Inflammatory macrophage treated with lipopolysaccharide for 4 hours (primary cell): Measurements from ENCODE around the gene DIP2B.
"Not testable (repeated sequence)": the region's sequence is repeated elsewhere in the genome, so short reads cannot be mapped to it uniquely, and the experiment has no call there.

Experiments
- DNase-seq: peaks from one replicate; pipeline ENCODE4 v3.0.0-alpha.2; 2020

The DIP2B gene

DNA sequence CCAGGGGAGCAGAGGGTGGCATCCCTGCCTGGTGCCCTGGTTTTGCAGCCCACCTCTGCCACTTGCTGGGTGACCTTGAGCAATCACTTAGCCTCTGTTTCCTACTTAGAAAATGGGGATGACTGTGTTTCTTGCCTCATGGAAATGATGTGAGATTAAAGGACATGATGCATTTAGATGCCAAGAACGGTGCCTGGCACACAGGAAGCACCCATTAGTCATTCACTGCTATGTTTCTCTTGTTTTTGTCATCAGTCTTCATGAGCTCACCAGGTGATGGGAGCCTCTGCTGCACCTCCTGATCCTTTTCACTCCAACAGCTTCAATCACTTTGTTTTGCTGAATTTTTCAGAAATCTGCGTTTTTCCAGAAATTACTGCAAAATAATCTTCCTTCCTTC, 235.5 kb downstream of the DIP2B start:
- DNase-seq, result no peak

GRCh38 chr12:50742776-50743175, 238.0 kb downstream of the DIP2B start:
- no peak for DNase-seq

DNA sequence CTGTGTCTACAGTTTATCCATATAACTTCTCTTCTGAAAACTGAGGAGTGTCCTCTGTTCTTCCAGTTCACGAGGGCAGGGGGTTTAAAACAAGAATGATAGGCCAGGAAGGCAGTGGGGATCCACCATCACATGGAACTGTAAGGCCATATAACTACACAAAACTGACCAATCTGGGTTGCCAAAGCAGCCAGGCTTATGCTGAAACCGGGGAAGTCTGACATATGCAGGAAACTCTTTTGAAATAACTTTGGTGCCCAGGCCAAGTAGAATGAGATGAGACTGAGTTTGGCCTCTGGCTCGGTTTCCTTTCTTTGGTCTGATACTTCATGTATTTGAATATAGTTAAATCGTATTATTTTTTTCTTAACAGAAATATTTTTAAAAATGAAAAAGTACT, 241.1 kb downstream of the DIP2B start:
- DNase-seq, result peak; percentile 84

- peak; percentile 23 for DNase-seq
Observed at GRCh38 chr12:50746431-50746830, 241.6 kb downstream of the DIP2B start.

DNA sequence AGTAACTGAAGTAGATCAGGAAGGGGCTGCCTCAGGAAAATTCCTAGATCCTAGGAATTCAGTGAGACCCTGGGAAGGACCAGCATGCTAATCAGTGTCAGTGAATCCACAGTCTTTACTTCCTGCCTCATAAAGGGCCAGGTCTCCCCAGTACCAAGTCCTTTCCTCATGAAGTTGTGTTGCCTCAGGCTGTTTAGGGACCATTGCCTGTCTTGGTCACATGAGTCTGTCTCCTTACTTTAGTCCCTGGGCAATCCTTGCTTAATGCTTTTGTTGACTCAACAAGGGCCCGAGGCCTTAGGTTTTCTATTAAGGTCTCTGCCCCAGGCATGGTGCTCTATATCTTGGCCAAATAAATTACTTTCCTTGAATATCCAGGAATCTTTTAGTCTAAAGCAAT, 243.0 kb downstream of the DIP2B start:
- DNase-seq, result no peak

DNA sequence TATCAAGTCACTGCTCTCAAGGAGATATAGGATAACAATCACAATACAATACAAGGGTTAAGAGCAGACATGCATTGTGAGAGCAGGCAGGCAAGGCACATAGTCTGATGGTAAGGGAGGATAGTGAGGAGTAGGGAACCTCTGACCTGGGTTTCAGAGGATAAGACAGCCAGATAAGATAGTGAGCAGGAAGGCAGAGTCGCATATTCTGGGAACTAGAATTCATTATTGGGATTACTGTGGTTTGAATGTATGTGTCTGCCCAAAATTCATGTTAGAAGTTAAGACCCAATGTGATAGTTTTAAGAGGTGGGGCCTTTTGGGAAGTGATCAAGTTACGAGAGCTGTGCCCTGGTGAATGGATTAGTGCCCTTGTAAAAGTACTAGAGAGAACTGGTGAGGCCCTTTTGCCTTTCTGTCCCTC, 244.7 kb downstream of the DIP2B start:
- DNase-seq, result no peak

DNA sequence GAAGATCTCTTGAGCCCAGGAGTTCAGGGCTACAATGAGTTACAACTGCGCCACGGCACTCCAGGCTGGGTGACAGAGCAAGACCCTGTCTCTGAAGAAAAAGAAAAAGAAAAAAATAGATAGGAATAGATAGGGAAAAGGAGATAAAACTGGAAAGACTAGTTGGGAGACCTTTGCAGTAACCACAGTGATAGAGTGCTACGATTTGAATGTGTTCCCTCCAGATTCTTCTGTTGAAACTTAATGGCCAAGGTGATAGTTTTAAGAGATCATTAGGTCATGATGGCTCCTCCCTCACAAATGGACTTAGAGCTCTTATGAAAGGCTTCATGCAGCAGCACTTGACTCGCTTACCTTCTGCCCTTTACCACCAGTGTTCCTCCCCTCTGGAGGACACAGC, 245.6 kb downstream of the DIP2B start:
- no peak for DNase-seq

DNA sequence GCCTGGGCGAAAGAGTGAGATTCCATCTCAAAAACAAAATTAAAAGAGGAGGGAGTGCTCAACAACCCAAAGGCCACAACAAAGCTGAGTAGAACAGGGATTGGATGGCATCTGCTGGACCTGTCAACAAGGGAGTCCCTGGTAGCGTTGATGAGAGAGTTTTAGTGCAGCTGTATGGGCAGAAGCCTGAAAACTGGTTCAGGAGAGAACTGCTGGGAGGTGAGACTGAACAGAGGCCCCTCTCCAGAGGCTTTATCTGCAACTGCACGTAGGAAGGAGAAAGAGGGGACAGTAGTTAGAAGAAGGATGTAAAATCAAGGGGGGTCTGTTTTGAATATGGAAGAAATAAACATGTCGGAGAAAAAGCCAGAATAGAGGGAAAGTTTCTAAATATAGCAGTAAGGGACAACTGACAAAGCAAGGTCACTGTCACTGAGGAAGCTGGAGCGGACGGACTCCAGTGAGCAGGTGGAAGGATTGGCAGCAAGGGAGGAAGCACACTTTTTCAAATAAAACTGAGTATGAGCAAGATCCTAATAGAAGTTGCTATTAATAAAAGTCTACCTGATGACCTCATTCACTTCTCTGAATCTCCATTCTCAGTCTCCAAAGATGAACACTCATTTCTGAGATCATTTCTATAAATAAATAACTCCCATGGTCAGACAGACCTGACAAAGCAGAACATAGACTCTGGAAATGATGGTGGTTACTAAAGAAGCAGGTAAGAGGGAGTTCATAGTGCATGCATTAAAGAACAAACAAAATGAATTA, 247.3 kb downstream of the DIP2B start:
- DNase-seq, result peak; percentile 47

DNA sequence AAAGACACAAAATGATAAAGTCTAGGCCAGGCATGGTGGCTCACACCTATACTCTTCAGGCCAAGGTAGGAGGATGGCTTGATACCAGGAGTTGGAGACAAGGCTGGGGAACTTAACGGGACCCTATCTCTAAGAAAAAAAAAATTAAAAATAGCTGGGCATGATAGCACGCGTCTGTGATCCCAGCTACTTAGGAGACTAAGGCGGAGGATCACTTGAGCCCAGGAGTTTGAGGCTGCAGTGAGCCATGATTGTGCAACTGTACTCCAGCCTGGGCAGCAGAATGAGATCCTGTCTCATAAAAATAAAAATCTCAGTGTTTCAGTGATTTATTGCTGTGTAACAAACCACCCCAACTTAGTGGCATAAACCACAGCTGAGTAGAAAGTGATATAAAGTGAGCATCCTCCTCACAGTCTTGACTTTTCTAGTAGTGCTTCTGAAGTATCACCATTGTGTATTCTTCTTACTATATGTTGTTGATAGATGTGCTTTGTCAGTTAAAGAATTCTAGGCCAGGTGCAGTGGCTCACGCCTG, 248.5 kb downstream of the DIP2B start:
- DNase-seq, result no peak

DNA sequence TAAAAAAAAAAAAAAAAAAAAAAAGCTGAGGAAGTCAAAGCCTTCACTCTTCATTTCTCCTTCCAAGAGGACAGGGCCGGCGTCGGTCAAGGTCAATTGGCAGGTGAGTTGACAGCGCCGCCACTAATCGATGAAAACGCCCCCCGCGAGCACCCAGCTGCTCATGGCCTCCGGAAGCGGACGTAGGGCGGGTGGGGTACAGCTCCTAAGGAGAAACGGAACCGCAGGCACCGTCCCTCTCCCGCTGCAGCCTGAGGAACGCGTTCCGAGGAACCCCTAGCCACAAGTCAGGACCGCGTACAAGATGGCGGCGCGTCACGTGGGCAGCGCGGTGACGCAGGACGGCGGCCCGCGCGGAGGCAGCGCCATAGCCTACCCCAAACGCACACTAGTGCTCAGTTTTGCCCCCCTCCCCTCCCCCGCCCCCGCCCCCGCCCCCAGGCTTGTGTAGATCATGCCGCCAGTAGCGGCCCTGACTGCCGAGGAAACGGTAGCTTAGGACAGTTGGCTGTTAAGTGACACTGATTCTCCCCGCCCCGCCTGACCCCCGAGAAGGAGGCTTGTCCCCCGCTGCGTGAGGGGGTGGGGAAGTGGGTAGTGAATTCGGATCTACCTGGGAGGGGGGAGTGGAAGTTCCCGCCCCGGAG, 259.0 kb downstream of the DIP2B start, which contains the start of gene ATF1:
TSS of gene ATF1 (plus strand) at position 463 of the 647 bp plus-strand sequence. CDS start 16,045 bp downstream, outside the sequence.
- DNase-seq, result peak; percentile 91

DNA sequence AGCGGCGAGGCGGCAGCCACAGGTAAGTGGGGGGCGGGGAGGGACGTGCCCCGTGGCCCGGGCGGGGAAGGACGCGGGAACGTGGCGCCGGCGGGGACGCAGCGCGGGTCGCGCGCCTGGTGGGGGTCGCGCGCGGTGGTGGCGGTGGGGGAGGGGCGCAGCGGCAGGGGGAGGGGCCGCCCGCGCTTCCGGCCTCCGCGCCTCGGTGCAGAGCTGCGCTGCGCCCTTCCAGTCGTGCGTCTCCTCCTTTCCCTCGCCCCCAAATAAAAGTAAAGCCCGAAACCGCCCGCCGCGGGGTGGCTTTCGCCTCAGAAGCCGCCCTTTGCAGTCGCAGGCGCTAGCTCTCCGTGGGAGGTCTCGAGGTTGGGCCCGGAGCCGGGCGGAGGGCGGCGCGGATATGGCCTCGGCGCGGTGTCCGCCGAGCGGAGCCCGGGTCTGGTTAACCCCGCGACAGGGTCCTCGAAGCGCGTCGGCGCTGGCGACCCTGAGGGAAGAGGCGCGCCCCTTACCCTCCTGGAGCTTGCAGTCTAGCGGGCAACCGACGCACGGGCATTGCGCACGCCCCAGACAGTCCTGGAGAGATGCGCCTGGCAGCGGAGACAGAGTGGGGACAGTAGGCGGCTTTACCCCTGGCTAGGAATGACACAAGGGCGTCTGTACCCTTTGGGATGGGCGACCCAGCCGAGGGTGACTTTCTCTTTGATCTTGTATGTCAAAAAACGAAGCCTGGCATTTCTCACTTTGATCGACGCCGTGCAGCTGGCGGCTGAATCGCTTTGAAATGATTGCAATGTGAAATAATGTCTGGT, 259.7 kb downstream of the DIP2B start:
- DNase-seq, result peak; percentile 46

- DNase-seq, result peak; percentile 65
Observed at GRCh38 chr12:50765095-50765911, 260.5 kb downstream of the DIP2B start.

DNA sequence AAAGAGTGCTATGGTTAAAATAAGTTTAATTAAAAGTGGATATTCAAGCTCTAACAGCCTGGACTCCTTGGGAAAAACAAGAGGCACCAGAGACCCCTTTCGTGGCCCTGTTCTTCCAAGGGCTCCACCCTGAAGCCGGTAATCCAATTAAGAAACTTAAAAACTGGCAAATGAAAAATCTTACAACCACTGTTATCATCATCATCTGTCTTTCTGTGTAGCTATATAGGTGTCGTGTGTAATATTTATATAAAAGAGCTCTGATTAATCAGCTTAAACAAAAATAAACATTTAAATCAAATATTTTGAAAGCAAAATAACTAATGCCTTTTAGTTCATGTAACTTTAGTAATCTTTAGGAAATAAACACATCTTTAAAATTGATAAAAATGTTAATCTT, 263.6 kb downstream of the DIP2B start:
- no peak for DNase-seq

GRCh38 chr12:50768813-50769212, 264.0 kb downstream of the DIP2B start:
- not testable (repeated sequence) for DNase-seq

GRCh38 chr12:50771409-50771808, 266.6 kb downstream of the DIP2B start:
- no peak for DNase-seq

GRCh38 chr12:50772470-50772869, 267.7 kb downstream of the DIP2B start:
- no peak for DNase-seq

DNA sequence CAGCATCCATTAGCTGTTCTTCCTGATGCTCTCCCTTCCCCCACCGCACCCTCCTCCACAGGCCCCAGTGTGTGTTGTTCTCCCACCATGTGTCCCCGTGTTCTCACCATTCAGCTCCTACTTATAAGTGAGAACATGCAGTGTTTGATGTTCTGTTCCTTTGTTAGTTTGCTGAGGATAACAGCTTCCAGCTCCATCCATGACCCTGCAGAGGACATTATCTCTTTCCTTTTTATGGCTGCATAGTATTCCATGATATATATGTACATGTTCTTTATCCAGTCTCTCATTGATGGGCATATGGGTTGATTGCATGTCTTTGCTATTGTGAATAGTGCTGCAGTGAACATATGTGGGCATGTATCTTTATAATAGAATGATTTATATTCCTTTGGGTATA, 268.1 kb downstream of the DIP2B start:
- DNase-seq, result no peak

DNA sequence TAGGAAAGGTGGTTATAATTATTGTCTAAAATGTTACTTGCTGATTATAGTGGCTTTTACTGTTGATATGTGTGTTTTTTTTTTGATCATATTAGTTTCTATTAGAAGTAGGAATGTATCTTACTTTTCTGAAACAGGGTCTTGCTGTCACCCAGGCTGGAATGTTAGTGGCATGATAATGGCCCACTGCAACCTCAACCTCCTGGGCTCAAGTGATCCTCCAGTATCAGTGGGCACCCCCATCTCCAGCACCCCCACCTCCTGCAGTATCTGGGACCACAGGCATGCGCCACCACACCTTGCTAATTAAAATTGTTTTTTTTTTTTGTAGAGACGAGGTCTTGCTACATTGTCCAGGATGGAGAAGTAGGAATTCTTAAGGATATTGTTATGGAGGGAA, 270.5 kb downstream of the DIP2B start:
- DNase-seq, result no peak

- DNase-seq, result no peak
Observed at GRCh38 chr12:50776749-50777728, 272.3 kb downstream of the DIP2B start.

DNA sequence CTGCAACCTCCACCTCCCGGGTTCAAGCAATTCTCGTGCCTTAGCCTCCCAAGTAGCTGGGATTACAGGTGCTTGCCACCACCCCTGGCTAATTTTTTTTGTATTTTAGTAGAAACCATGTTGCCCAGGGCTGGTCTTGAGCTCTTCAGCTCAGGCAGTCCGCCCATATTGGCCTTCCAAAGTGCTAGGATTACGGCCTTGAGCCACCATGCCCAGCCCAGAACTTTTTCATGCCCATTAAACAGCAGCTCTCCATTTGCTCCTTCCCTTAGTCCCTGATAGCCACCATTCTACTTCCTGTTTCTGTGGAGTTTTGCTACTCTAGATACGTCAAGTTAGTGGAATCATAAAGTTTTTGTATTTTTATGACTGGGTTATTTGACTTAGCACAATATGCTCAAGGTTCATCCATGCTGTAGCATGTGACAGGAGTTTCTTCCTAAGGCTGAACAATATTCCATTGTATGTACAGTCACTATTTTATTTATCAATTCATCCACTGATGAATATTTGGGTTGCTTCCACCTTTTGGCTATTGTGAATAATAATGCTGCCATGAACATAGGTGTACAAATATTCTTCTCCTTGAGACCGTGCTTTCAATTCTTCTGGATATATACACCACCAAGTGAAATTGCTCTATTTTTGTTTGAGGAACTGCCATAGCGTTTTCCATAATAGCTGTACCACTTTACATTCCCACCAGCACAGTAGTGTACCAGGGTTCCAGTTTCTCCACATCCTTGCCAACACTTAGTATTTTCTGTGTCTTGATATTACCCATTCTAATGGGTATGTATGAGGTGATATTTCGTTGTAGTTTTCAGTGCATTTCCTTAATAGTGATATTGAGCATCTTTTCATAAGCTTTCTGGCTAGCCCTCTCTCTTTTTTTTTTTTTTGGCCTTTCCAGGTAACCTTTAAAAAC, 274.1 kb downstream of the DIP2B start:
- DNase-seq, result no peak
